Endodermal cell (in vitro differentiated cells): ENCODE data around the gene MYO18B. TPM values are rescaled to one million over a fixed set of nuclear protein-coding genes. Genes with fewer than 3 reads are reported as not detected.

Experiments used
- DNase-seq: peaks from one replicate; pipeline ENCODE4 v3.0.0-alpha.2; 2017
- H3K27ac ChIP-seq: 2 replicates; pipeline ENCODE4 v1.5.1; 2013; ENCODE audit warnings: mild to moderate bottlenecking, low read depth, low read length, moderate library complexity
- H3K27me3 ChIP-seq: 2 replicates; pipeline ENCODE4 v1.6.1; 2013; ENCODE audit warnings: mild to moderate bottlenecking, low read length, moderate library complexity; ENCODE audit not compliant: insufficient read depth, control insufficient read depth, poor library complexity, severe bottlenecking
- H3K36me3 ChIP-seq: 2 replicates; pipeline ENCODE4 v1.7.0; 2013; ENCODE audit warnings: mild to moderate bottlenecking, low read length, moderate library complexity; ENCODE audit not compliant: control insufficient read depth, insufficient read depth
- H3K4me1 ChIP-seq: one replicate; pipeline ENCODE4 v1.7.0; 2013; ENCODE audit warnings: low read length; ENCODE audit not compliant: control insufficient read depth, insufficient read depth
- H3K4me3 ChIP-seq: 2 replicates; pipeline ENCODE4 v1.5.1; 2013; ENCODE audit warnings: mild to moderate bottlenecking, low read length, moderate library complexity
- H3K9ac ChIP-seq: 2 replicates; pipeline ENCODE4 v1.6.1; 2013; ENCODE audit warnings: mild to moderate bottlenecking, low read length, moderate library complexity; ENCODE audit not compliant: poor library complexity, severe bottlenecking; ENCODE audit errors: extremely low read depth
- H3K9me3 ChIP-seq: 2 replicates; pipeline ENCODE4 v1.6.1; 2013; ENCODE audit warnings: mild to moderate bottlenecking, low read length, moderate library complexity; ENCODE audit not compliant: control insufficient read depth
- H3K27ac Mint-ChIP-seq: 2 replicates; pipeline ENCODE4 v1.8.0; 2020; ENCODE audit warnings: mixed read lengths
- H3K27me3 Mint-ChIP-seq: 2 replicates; pipeline ENCODE4 v1.8.0; 2021; ENCODE audit warnings: mild to moderate bottlenecking, mixed read lengths; ENCODE audit not compliant: insufficient read depth
- H3K36me3 Mint-ChIP-seq: 2 replicates; pipeline ENCODE4 v1.8.0; 2020; ENCODE audit warnings: low read depth, mixed read lengths
- H3K4me1 Mint-ChIP-seq: 2 replicates; pipeline ENCODE4 v1.8.0; 2020; ENCODE audit warnings: mixed read lengths
- H3K4me3 Mint-ChIP-seq: 2 replicates; pipeline ENCODE4 v1.8.0; 2020; ENCODE audit warnings: mild to moderate bottlenecking, moderate library complexity, mixed read lengths
- H3K9me3 Mint-ChIP-seq: 2 replicates; pipeline ENCODE4 v1.8.0; 2020; ENCODE audit warnings: mild to moderate bottlenecking, mixed read lengths
- CTCF ChIP-seq: fragments of 200-600 bp; sonication (generic); conservative IDR thresholded peaks from 2 replicates; pipeline ENCODE4 v1.5.0; 2021; ENCODE audit warnings: antibody characterized with exemption, mild to moderate bottlenecking
- WGBS, 2 experiments: methylation state at CpG; one replicate each; pipeline versions ENCODE4 v1.1.5 to v1.1.7; 2013; ENCODE audit warnings: missing lambda C conversion rate in 2 of 2, mixed read lengths in 1 of 2; ENCODE audit not compliant: insufficient coverage in 1 of 2, insufficient read length in 1 of 2; 5-methylcytosine and 5-hydroxymethylcytosine counted together
- total RNA-seq, 2 donors: library from RNA; stranded (reverse); fragmentation: NEBNext Ultra II Directional in 1 of 2; extraction: Animal tissue kit (Norgen Biotek cat#: 25700) in 1 of 2; gene quantifications; 2 replicates in 1 of 2; 3 replicates in 1 of 2; pipeline ENCODE4 v1.2.1, GENCODE V29; 2021

The MYO18B gene
- total RNA-seq, 2 donors from 2014 or later, result 0.77 to 0.84 TPM

GRCh38 chr22:26057731-26058130 lies 315.7 kb downstream of the MYO18B start:
- Histone ChIP-seq H3K9me3 (peaks cover 10% of the 10 kb centered on the region), H3K9ac (no peak overlapping the region), H3K27ac (no peak overlapping the region), H3K36me3 (no peaks in the 10 kb centered on the region), H3K4me3 (no peak overlapping the region), H3K4me1 (peaks cover 15% of the 10 kb centered on the region), H3K27me3 (no peaks in the 10 kb centered on the region)
- DNase-seq, result no peak
- TF ChIP-seq CTCF, result no peak
- no peaks in the 10 kb centered on the region for H3K36me3 Mint-ChIP-seq
- no peaks in the 10 kb centered on the region for H3K9me3 Mint-ChIP-seq
- no peak overlapping the region for H3K4me3 Mint-ChIP-seq
- H3K27me3 Mint-ChIP-seq, result no peaks in the 10 kb centered on the region
- peaks cover 53% of the 10 kb centered on the region for H3K4me1 Mint-ChIP-seq
- no peak overlapping the region for H3K27ac Mint-ChIP-seq

GRCh38 chr22:26064048-26064447 lies 322.1 kb downstream of the MYO18B start:
- H3K9me3 ChIP-seq, result no peaks in the 10 kb centered on the region
- Mint-ChIP-seq H3K9me3 (no peaks in the 10 kb centered on the region), H3K36me3 (no peaks in the 10 kb centered on the region), H3K4me1 (peaks cover 46% of the 10 kb centered on the region), H3K4me3 (no peak overlapping the region), H3K27ac (no peak overlapping the region), H3K27me3 (no peaks in the 10 kb centered on the region)
- H3K36me3 ChIP-seq, result no peaks in the 10 kb centered on the region
- no peak for DNase-seq
- 95 to 100% methylated on average over 1 to 2 of the region's 2 CpGs for WGBS, 2 experiments
- no peak overlapping the region for H3K9ac ChIP-seq
- H3K27ac ChIP-seq, result no peak overlapping the region
- no peak overlapping the region for H3K4me3 ChIP-seq
- TF ChIP-seq CTCF, result no peak
- no peaks in the 10 kb centered on the region for H3K27me3 ChIP-seq
- peaks cover 26% of the 10 kb centered on the region for H3K4me1 ChIP-seq

- Mint-ChIP-seq H3K27ac (peak overlapping the region; percentile 96), H3K27me3 (no peaks in the 10 kb centered on the region), H3K4me1 (peaks cover 54% of the 10 kb centered on the region), H3K9me3 (no peaks in the 10 kb centered on the region), H3K4me3 (peak overlapping the region; percentile 19), H3K36me3 (no peaks in the 10 kb centered on the region)
- Histone ChIP-seq H3K36me3 (no peaks in the 10 kb centered on the region), H3K9ac (peak overlapping the region; percentile 74), H3K27me3 (no peaks in the 10 kb centered on the region), H3K9me3 (no peaks in the 10 kb centered on the region), H3K27ac (peak overlapping the region; percentile 96), H3K4me3 (peak overlapping the region; percentile 50), H3K4me1 (peaks cover 33% of the 10 kb centered on the region)
- WGBS, 2 experiments, result 63 to 100% methylated on average over 1 to 2 of the region's 2 CpGs
- DNase-seq, result no peak
- no peak for TF ChIP-seq CTCF
Measured at GRCh38 chr22:26065847-26066246, 323.9 kb downstream of the MYO18B start.
